ENCODE data around the gene LARGE1.

DNA sequence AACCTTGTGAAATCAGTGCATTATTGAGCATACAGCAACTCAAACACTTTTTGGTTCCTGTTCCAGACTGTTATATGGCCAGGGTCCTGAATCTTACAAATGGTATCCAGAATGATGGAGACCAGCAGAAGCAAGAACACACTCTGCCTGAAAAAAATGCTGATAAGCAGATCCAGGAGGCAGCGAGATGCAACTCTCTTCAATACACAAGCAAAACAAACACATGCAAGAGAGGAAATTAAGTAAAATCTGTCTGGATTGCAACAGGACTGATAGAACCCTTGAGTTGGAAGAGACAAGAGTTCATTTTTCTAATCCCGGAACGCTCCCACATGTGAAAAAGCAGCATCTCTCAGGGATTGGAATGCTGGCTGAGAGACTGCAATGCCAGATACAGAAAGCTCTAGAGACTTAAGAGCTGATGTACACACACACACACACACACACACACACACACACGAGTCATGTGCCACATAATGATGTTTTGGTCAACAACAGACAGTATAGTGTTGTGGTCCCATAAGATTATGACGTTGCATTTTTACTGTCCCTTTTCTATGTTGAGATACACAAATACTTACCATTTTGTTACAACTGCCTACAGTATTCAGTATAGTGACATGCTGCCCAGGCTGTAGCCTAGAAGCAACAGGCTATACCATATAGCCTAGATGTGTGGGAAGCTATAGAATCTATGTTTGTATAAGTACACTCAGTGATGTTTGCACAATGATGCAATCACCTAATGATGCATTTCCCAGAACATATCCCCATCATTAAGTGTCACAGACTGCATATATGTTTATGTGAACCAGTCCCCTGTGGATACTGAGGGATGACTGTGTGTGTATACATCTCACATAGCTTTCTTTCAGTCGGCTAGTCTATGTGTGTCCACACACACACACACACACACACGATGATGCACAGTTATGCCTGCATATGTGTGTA lies 406.6 kb downstream of the LARGE1 start:
- TF ChIP-seq POLR2A (IDR thresholded peaks at IDR 0.05; ENCODE audit: low read depth, low read length), result no peak
- no peak for TF ChIP-seq POLR2AphosphoS5 (IDR thresholded peaks at IDR 0.05; ENCODE audit: low read depth, low read length)
- TF ChIP-seq TAF1 (IDR thresholded peaks at IDR 0.05; ENCODE audit: low read depth, low read length), result no peak
- no peak for TF ChIP-seq PAX5 (IDR thresholded peaks at IDR 0.05; ENCODE audit: insufficient read depth, low read length, severe bottlenecking)
